GM12878 (cell line): Measurements from ENCODE around the gene RNFT2. TPM values are rescaled to one million over a fixed set of nuclear protein-coding genes. Genes with fewer than 3 reads are reported as not detected.

Experiments used
- ATAC-seq: fragments of 200-7000 bp; cut with Tn5 transposase; 3 replicates; pipeline ENCODE4 v1.9.1; 2020; ENCODE audit warnings: mild to moderate bottlenecking, moderate library complexity
- BruUV-seq: library from RNA; stranded (reverse); fragments of 400-500 nt; replicated peaks from 2 replicates; lab custom pipeline; 2021; lab: Mats Ljungman, UMichigan
- CTCF ChIA-PET: fragments of 300-600 bp; sonication (Branson Sonifier 250); formaldehyde crosslinking; extraction: SDS; loops from one replicate; lab custom pipeline; 2021; ENCODE audit warnings: inconsistent platforms; lab: Yijun Ruan, JAX
- POLR2A ChIA-PET: fragments of 350-600 bp; formaldehyde crosslinking; extraction: SDS; loops from one replicate; lab custom pipeline; 2021; ENCODE audit warnings: inconsistent platforms; lab: Charles Lee
- RAD21 ChIA-PET: fragments of 300-600 bp; sonication (Branson Sonifier 250); formaldehyde crosslinking; loops from one replicate; lab custom pipeline; 2023; ENCODE audit warnings: antibody characterized with exemption; ENCODE audit not compliant: unreplicated experiment; lab: Charles Lee
- SMC1A ChIA-PET: fragments of 300-600 bp; sonication (Branson Sonifier 250); formaldehyde crosslinking; loops from one replicate; lab custom pipeline; 2023; ENCODE audit not compliant: unreplicated experiment, uncharacterized antibody; lab: Charles Lee
- DNase-seq: peaks from one replicate; pipeline ENCODE4 v3.0.0-alpha.2; 2011; ENCODE audit warnings: low read depth, low spot score
- FAIRE-seq: peaks from 3 replicates; lab custom pipeline; 2011; peaks lifted over from hg19 to GRCh38; lab: Jason Lieb, UNC
- H2AFZ ChIP-seq: 2 replicates; pipeline ENCODE4 v1.6.0; 2011; ENCODE audit warnings: low read depth, low read length, control low read depth; ENCODE audit not compliant: control insufficient read depth
- H3K27ac ChIP-seq: 2 replicates; pipeline ENCODE4 v1.5.1; 2011; ENCODE audit warnings: control low read depth; ENCODE audit not compliant: control insufficient read depth, insufficient read depth
- H3K27me3 ChIP-seq, 2 experiments: replicated peaks in 1 of 2; 2 replicates each; pipeline versions ENCODE4 v1.6.0 to v1.6.1; 2011; ENCODE audit warnings: low read length in 1 of 2; ENCODE audit not compliant: control insufficient read depth in 2 of 2, insufficient read depth in 2 of 2
- H3K36me3 ChIP-seq, 2 experiments: 2 replicates each; pipeline ENCODE4 v1.5.1; 2011; ENCODE audit warnings: low read length in 1 of 2; ENCODE audit not compliant: control insufficient read depth in 2 of 2, insufficient read depth in 2 of 2
- H3K4me1 ChIP-seq: 2 replicates; pipeline ENCODE4 v1.6.1; 2011; ENCODE audit warnings: mild to moderate bottlenecking, low read length, moderate library complexity, mixed read lengths; ENCODE audit not compliant: control insufficient read depth, insufficient read depth
- H3K4me2 ChIP-seq: 2 replicates; pipeline ENCODE4 v1.6.0; 2011; ENCODE audit warnings: control low read depth; ENCODE audit not compliant: control insufficient read depth, insufficient read depth
- H3K4me3 ChIP-seq: fragments of 200-600 bp; sonication (generic); 2 replicates; pipeline ENCODE4 v1.5.1; 2016
- H3K79me2 ChIP-seq: 2 replicates; pipeline ENCODE4 v1.6.0; 2011; ENCODE audit warnings: low read length; ENCODE audit not compliant: control insufficient read depth, insufficient read depth
- H3K9ac ChIP-seq: 2 replicates; pipeline ENCODE4 v1.8.0; 2011; ENCODE audit warnings: low read length, control low read depth, mixed read lengths; ENCODE audit not compliant: control insufficient read depth, insufficient read depth
- H3K9me3 ChIP-seq: replicated peaks from 3 replicates; pipeline ENCODE4 v1.5.1; 2011; ENCODE audit warnings: mild to moderate bottlenecking, low read length; ENCODE audit not compliant: control insufficient read depth, insufficient read depth
- H4K20me1 ChIP-seq: 2 replicates; pipeline ENCODE4 v1.6.0; 2011; ENCODE audit not compliant: control insufficient read depth, insufficient read depth
- BRCA1 ChIP-seq: IDR thresholded peaks from 2 replicates; pipeline ENCODE4 v1.6.1; 2011; ENCODE audit warnings: low read depth, low read length, improper control_type of control experiment
- CBFB ChIP-seq: IDR thresholded peaks from 2 replicates; pipeline ENCODE4 v1.6.1; 2016; ENCODE audit warnings: antibody characterized with exemption, low read depth
- CHD1 ChIP-seq: IDR thresholded peaks from 2 replicates; pipeline ENCODE4 v1.6.1; 2012; ENCODE audit warnings: low read depth, low read length, improper control_type of control experiment
- CHD2 ChIP-seq: IDR thresholded peaks from 2 replicates; pipeline ENCODE4 v1.6.1; 2011; ENCODE audit warnings: low read depth, low read length, improper control_type of control experiment, borderline replicate concordance
- IKZF1 ChIP-seq: fragments of 450-650 bp; conservative IDR thresholded peaks from 2 replicates; pipeline ENCODE4 v1.6.1; 2017; ENCODE audit warnings: antibody characterized with exemption, mild to moderate bottlenecking
- MTA2 ChIP-seq: fragments of 450-650 bp; IDR thresholded peaks from 2 replicates; pipeline ENCODE4 v1.6.1; 2016; ENCODE audit warnings: low read depth, mild to moderate bottlenecking, moderate library complexity
- PAX5 ChIP-seq: IDR thresholded peaks from 2 replicates; pipeline ENCODE4 v1.6.1; 2011; ENCODE audit warnings: low read depth, low read length, borderline replicate concordance
- RAD51 ChIP-seq: fragments of 450-650 bp; IDR thresholded peaks from 2 replicates; pipeline ENCODE4 v1.6.1; 2016; ENCODE audit warnings: moderate library complexity, mild to moderate bottlenecking, inconsistent platforms
- SMARCA5 ChIP-seq: fragments of 450-650 bp; IDR thresholded peaks from 2 replicates; pipeline ENCODE4 v1.6.1; 2017; ENCODE audit warnings: mild to moderate bottlenecking
- SMC3 ChIP-seq: IDR thresholded peaks from 2 replicates; pipeline ENCODE4 v1.6.1; 2011; ENCODE audit warnings: low read length, improper control_type of control experiment, borderline replicate concordance
- SREBF2 ChIP-seq: IDR thresholded peaks from 2 replicates; pipeline ENCODE4 v1.6.1; 2012; ENCODE audit warnings: mild to moderate bottlenecking, low read length
- SRF ChIP-seq, 2 experiments: IDR thresholded peaks; 2 replicates each; pipeline ENCODE4 v1.6.1; 2011; ENCODE audit warnings: low read depth in 2 of 2, low read length in 2 of 2, mild to moderate bottlenecking in 1 of 2, moderate library complexity in 1 of 2
- ZNF622 ChIP-seq: fragments of 450-650 bp; IDR thresholded peaks from 2 replicates; pipeline ENCODE4 v1.6.1; 2017; ENCODE audit warnings: mild to moderate bottlenecking, inconsistent platforms
- WGBS: methylation state at CpG from one replicate; pipeline ENCODE4 v1.1.6; 2016; ENCODE audit warnings: low lambda C conversion rate; ENCODE audit not compliant: insufficient replicate concordance, insufficient coverage; ENCODE audit errors: missing lambda C conversion rate; 5-methylcytosine and 5-hydroxymethylcytosine counted together
- in situ Hi-C: fragments of 300-500 bp; cut with MboI; formaldehyde crosslinking; loops from 9 replicates; pipeline ENCODE4 v1.14.3; 2018; ENCODE audit warnings: mixed read lengths
- intact Hi-C: fragments of 100-400 bp; cut with micrococcal nuclease; formaldehyde crosslinking; loops from one replicate; pipeline ENCODE4 v1.14.2; 2022; ENCODE audit not compliant: unreplicated experiment
- polyA plus RNA-seq, 11 experiments: library from polyadenylated mRNA; depleted of rRNA in 4 of 11; unstranded in 6 of 11; stranded (reverse) in 5 of 11; fragments of >200 nt; fragmentation: Nextera tagmentation in 4 of 11; fragmentation: Illumina TruSeq in 1 of 11; extraction: Ambion mirVana in 4 of 11; extraction: Trizol in 1 of 11; gene quantifications; 1 replicate in 1 of 11; 2 replicates in 10 of 11; pipeline versions ENCODE4 v1.2.1 to v1.2.3, GENCODE V29; 2011 to 2016; ENCODE audit warnings: inconsistent platforms in 2 of 11, missing spikeins in 2 of 11, low read depth in 1 of 11
- total RNA-seq, 4 experiments: library from RNA; depleted of rRNA in 3 of 4; stranded (reverse); fragments of >200 nt in 3 of 4; fragmentation: Illumina TruSeq in 1 of 4; extraction: Trizol in 1 of 4; gene quantifications; 2 replicates each; pipeline versions ENCODE4 v1.2.1 to v1.2.3, GENCODE V29; 2013 to 2021
- TF ChIP-seq, protein P1 (sequence below): fragments of 450-650 bp; IDR thresholded peaks from 2 replicates; pipeline ENCODE4 v1.6.1; 2016; ENCODE audit warnings: mild to moderate bottlenecking, moderate library complexity, borderline replicate concordance
- TF ChIP-seq, protein P2 (sequence below): IDR thresholded peaks from 2 replicates; pipeline ENCODE4 v1.6.1; 2012; ENCODE audit warnings: low read length, inconsistent platforms
- TF ChIP-seq, protein P3 (sequence below): fragments of 450-650 bp; IDR thresholded peaks from 2 replicates; pipeline ENCODE4 v1.6.1; 2018; ENCODE audit warnings: borderline replicate concordance, mild to moderate bottlenecking; ENCODE audit not compliant: partially characterized antibody

Gene RNFT2
- total and polyA plus RNA-seq, 10 of the 15 experiments (the other 5 are each of a cell fraction or from before 2014, with no cell fraction given) = 2.5 to 17.3 (median 9.7) TPM

DNA sequence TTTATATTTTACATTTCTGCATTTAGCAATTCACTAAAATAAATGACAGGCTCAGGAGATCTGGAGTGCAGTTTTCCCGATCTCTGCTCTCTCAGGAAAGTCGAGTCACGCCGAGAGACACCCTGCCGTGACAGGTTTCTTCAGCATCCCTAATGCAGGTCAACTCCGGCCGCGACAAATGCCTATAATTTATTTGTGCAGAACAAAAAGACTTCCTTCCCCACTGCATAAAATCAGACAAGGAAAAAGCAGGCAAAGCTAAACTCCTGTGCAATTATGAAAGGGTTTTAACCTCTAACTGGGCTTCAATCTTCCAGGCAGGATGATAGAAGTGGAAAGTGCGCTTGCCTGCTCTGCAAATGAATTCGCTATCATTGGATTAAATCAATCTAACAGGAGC is 28.3 kb upstream of the RNFT2 start (continued):
- TF ChIP-seq, protein P1, sequence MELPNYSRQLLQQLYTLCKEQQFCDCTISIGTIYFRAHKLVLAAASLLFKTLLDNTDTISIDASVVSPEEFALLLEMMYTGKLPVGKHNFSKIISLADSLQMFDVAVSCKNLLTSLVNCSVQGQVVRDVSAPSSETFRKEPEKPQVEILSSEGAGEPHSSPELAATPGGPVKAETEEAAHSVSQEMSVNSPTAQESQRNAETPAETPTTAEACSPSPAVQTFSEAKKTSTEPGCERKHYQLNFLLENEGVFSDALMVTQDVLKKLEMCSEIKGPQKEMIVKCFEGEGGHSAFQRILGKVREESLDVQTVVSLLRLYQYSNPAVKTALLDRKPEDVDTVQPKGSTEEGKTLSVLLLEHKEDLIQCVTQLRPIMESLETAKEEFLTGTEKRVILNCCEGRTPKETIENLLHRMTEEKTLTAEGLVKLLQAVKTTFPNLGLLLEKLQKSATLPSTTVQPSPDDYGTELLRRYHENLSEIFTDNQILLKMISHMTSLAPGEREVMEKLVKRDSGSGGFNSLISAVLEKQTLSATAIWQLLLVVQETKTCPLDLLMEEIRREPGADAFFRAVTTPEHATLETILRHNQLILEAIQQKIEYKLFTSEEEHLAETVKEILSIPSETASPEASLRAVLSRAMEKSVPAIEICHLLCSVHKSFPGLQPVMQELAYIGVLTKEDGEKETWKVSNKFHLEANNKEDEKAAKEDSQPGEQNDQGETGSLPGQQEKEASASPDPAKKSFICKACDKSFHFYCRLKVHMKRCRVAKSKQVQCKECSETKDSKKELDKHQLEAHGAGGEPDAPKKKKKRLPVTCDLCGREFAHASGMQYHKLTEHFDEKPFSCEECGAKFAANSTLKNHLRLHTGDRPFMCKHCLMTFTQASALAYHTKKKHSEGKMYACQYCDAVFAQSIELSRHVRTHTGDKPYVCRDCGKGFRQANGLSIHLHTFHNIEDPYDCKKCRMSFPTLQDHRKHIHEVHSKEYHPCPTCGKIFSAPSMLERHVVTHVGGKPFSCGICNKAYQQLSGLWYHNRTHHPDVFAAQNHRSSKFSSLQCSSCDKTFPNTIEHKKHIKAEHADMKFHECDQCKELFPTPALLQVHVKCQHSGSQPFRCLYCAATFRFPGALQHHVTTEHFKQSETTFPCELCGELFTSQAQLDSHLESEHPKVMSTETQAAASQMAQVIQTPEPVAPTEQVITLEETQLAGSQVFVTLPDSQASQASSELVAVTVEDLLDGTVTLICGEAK = no peak
- TF ChIP-seq SRF (IDR thresholded peaks at IDR 0.05; ENCODE audit: low read depth in 2 of 2, low read length in 2 of 2) = no peak
- no peak for TF ChIP-seq PAX5
- TF ChIP-seq SMC3 = no peak
- no peak for TF ChIP-seq IKZF1
- TF ChIP-seq BRCA1 = no peak

DNA sequence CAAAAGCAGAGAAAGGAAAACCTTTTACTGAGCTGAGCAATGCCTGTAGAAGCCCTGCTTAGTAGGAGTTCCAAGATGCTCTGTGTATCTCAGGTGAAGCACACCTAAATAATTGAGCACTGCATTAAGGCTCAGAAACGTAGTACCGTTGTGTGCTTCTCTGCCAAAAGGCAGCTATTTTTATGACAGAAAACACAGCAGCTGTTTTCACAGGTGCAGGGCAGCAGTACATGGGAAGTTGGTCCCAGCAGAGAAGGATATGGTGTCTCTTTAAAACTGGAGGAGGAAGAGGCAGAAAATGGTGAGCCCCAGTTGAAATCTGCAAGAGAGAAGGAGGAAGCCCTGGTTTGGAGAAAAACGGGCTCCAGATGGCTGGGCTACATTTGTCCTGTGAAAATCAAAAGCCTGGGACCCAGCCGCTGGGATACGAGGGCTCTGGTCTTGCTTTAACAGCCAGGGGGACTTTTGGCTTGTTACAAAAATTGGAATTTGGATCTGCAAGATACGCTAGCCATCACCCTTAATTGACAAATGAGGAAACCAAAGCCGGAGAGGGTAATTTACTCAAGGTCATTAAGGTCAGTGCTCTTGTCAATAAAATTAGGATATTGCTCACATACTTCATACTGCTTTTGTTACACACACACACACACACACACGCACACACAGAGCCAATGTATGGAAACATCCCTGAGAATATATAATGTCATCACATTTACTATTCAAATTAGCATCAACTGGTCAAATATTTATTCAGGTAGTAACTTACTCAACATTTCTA is 27.6 kb upstream of the RNFT2 start:
- Histone ChIP-seq H3K9me3 (no peaks in the 10 kb centered on the region), H3K4me2 (no peak overlapping the region), H3K79me2 (no peaks in the 10 kb centered on the region), H2AFZ (no peak overlapping the region), H3K9ac (no peak overlapping the region), H3K27ac (no peak overlapping the region), H3K27me3 (no peaks in the 10 kb centered on the region), H4K20me1 (no peaks in the 10 kb centered on the region), H3K36me3 (peaks cover 0 to 3% of the 10 kb centered on the region in 2 experiments; a peak in 1 of 4 replicates), H3K4me3 (no peak overlapping the region), H3K4me1 (no peaks in the 10 kb centered on the region)
- in situ Hi-C loops = no loop called here
- ChIA-PET CTCF (interaction anchor here (0.7 to 3.3 kb wide), 10 partner anchors 10 to 826 kb away, joined by 3 to 18 read pairs (median 5); no protein-coding TSS in a partner anchor), RAD21 (no interaction called here), POLR2A (no interaction called here), SMC1A (interaction anchor here (0.6 to 1.8 kb wide), 4 partner anchors 8 to 562 kb away, joined by 3 to 5 read pairs (median 4); no protein-coding TSS in a partner anchor)
- intact Hi-C loops = no loop called here
- ATAC-seq (no peak), DNase-seq (no peak), FAIRE-seq (no peak)
- no TSS peak for BruUV-seq
- WGBS = 47% methylated on average over 8 of the region's 8 CpGs
- TF ChIP-seq, protein P2, sequence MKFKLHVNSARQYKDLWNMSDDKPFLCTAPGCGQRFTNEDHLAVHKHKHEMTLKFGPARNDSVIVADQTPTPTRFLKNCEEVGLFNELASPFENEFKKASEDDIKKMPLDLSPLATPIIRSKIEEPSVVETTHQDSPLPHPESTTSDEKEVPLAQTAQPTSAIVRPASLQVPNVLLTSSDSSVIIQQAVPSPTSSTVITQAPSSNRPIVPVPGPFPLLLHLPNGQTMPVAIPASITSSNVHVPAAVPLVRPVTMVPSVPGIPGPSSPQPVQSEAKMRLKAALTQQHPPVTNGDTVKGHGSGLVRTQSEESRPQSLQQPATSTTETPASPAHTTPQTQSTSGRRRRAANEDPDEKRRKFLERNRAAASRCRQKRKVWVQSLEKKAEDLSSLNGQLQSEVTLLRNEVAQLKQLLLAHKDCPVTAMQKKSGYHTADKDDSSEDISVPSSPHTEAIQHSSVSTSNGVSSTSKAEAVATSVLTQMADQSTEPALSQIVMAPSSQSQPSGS = no peak
- TF ChIP-seq RAD51 = no peak
- TF ChIP-seq SREBF2 = no peak
- TF ChIP-seq MTA2 = no peak
- TF ChIP-seq CHD1 = no peak
- TF ChIP-seq, protein P3, sequence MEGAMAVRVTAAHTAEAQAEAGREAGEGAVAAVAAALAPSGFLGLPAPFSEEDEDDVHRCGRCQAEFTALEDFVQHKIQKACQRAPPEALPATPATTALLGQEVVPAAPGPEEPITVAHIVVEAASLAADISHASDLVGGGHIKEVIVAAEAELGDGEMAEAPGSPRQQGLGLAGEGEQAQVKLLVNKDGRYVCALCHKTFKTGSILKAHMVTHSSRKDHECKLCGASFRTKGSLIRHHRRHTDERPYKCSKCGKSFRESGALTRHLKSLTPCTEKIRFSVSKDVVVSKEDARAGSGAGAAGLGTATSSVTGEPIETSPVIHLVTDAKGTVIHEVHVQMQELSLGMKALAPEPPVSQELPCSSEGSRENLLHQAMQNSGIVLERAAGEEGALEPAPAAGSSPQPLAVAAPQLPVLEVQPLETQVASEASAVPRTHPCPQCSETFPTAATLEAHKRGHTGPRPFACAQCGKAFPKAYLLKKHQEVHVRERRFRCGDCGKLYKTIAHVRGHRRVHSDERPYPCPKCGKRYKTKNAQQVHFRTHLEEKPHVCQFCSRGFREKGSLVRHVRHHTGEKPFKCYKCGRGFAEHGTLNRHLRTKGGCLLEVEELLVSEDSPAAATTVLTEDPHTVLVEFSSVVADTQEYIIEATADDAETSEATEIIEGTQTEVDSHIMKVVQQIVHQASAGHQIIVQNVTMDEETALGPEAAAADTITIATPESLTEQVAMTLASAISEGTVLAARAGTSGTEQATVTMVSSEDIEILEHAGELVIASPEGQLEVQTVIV = no peak
- TF ChIP-seq SMARCA5 = no peak
- TF ChIP-seq ZNF622 = no peak
- TF ChIP-seq CBFB = no peak
- TF ChIP-seq CHD2 = no peak
